Measurements from ENCODE around the gene SMIM7.

GRCh38 chr19:16660763-16661479 is 977 bp upstream of the SMIM7 start, which contains the start of gene TMEM38A:
- no peak for TF ChIP-seq CTCF (IDR thresholded peaks at IDR 0.05)
- no peak for TF ChIP-seq POLR2A (IDR thresholded peaks at IDR 0.05)
